HG02798 (cell line): ENCODE measurements around the gene UFD1.

Experiments used
- ATAC-seq: cut with Tn5 transposase; IDR thresholded peaks from one replicate; pipeline ENCODE4 v1.9.1; 2021; ENCODE audit warnings: mild to moderate bottlenecking; ENCODE audit not compliant: unreplicated experiment, poor library complexity

UFD1 gene

DNA sequence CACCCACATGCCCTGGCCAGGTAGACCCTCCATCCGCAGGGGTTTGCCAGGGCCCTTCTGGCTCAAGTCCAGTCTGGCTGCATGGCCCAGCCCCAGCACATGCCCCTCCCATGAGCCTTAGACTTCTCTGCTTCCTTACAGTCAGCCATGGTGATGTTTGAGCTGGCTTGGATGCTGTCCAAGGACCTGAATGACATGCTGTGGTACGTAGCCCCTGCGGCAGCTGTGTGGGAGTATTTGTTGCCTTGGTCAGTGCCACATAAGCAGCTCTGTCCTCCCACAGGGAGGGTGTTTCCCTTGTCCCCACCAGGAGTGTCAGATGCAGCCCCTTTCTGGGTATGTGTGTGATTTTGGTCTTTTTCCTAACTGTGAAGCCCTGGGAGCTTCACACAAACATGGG is 18.3 kb upstream of the UFD1 start:
- no peak for ATAC-seq

DNA sequence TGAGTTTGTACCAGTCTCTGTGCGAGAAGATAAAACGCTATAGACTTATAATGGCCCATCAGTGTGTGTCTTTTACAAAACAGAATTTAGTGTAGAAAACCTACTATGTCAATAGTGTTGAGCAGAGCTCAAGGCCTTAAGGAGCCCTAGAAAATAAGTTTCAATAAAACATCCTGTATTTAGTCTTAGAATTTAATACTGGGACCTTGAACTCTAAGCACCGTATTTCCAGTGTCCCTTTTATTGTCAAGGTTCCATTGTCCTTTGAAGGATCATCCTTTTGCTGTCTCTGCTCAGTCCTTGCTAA is 17.3 kb upstream of the UFD1 start:
- no peak for ATAC-seq

DNA sequence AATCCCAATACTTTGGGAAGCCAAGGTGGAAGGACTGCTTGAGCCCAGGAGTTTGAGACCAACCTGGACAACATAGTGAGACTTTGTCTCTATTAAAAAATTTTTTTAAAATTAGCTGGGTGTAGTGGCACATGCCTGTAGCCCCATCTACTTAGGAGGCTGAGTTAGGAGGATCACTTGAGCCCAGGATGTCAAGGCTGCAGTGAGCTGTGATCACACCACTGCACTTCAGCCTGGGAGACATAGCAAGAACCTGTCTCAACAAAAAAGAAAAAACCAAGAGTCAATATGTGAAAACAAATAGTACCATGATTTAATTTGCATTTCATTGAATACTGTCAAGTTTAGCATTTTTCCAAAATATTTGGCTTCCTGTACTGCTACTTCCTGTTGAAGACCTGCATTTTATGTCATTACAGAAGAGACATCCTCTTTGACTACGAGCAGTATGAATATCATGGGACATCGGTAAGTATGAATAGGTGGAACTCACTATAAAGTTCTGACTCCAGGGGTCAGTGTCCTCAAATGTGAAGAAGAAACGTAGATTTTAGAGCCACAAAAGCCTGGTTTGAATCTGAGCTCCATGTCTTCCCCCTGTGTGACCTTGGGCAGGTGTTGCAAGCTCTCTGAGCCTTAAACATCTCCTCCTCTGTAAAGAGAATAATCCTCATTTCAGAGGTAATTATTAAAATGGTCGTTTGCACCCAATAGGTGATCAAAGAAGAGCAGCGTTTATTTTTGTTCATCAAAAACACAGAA is 16.8 kb upstream of the UFD1 start:
- ATAC-seq: no peak

DNA sequence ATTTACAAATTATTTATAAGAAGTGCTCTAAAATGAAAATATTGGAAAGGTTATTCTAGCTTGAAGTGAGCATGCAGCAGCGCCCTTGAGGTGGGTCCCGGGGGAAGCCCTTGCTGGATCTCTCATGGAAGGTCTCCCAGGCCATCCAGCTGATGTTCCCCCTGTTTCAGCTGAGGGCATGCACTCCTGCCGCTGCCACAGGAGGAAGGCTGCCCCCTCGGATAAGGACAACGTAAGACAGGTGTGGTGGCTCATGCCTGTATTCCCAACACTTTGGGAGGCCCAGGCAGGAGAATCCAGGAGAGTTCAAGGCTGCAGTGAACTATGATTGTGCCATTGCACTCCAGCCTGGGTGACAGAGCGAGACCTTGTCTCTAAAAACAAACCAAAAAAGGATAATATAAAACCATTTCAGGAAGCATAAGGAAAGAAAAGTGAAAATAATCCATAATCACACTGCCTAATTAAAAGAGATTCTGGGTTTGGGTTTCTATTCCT is 15.7 kb upstream of the UFD1 start:
- ATAC-seq: no peak

DNA sequence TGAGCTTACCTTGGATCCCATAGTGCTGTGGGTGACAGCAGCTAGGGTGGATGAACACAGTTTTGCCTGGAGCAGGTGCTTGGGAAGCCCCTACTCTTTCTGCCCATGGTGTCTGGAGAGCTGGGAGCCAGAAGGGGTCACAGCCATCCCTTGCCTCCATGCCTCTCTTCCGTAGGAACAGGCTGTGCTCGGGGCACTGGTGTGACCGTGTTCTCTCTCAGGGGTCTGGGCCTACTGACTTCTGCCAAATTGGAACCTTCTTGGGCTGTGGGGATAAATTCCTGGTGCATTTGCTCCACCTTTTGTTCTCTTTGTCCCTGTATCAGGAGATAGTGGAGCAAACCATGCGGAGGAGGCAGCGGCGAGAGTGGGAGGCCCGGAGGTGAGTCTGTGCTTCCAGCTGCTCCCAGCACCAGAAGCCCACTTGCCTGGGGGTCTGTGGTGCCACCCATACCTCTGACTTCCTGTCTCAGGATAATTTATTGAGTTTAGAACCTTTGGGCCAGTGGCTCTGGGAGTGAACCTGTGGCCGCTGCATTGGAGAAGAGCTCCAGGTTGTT is 15.1 kb upstream of the UFD1 start:
- ATAC-seq: no peak

DNA sequence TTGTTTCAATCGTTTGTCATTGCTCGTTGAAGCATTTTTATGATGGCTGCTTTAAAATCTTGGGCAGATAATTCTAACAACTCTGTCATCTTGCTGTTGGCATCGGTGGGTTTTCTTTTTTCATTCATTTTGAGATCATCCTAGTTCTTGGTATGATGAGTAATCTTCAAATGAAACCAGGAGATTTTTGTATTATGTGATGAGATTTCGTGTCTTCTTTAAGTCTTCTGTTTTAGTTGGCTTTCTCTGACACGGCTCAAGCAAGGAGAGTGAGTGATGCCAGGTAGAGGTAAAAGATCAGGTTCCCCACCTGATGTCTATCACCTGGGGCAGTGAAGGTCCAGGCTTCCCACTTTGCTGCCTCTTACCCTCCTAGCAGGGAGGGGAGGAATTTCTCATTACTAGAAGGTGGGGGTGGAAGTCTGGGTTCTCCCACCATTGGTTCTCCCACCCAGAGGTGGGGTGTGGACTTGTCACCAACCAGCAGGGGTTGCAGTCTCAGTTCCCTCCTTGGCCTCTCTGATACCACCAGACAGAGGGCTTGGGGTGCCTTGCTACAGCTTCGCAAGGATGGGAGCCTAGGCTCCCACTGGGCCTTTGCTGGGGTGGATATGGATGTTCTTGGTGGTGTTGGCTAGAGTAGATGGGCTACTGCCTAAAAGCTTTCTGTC is 13.6 kb upstream of the UFD1 start:
- no peak for ATAC-seq

DNA sequence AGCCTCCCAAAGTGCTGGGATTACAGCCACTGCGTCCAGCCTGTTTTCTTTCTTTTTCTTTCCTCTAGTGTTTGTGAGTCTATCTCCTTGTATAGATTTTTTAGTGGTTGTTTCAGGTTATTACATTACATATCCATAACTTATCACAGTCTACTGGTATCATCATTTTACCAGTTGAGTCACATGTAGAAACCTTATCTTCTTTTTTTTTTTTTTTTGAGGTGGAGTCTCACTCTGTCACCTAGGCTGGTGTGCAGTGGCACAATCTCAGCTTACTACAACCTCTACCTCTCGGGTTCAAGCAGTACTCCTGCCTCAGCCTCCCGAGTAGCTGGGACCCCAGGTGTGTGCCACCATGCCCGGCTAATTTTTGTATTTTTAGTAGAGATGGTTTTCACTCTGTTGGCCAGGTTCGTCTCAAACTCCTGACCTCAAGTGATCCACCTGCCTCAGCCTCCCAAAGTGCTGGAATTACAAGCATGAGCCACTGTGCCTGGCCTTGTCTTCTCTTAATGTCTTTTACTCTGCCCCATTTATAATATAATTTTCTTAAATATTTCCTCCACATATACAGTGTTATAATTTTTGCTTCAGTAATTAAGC is 11.7 kb upstream of the UFD1 start:
- ATAC-seq: no peak

DNA sequence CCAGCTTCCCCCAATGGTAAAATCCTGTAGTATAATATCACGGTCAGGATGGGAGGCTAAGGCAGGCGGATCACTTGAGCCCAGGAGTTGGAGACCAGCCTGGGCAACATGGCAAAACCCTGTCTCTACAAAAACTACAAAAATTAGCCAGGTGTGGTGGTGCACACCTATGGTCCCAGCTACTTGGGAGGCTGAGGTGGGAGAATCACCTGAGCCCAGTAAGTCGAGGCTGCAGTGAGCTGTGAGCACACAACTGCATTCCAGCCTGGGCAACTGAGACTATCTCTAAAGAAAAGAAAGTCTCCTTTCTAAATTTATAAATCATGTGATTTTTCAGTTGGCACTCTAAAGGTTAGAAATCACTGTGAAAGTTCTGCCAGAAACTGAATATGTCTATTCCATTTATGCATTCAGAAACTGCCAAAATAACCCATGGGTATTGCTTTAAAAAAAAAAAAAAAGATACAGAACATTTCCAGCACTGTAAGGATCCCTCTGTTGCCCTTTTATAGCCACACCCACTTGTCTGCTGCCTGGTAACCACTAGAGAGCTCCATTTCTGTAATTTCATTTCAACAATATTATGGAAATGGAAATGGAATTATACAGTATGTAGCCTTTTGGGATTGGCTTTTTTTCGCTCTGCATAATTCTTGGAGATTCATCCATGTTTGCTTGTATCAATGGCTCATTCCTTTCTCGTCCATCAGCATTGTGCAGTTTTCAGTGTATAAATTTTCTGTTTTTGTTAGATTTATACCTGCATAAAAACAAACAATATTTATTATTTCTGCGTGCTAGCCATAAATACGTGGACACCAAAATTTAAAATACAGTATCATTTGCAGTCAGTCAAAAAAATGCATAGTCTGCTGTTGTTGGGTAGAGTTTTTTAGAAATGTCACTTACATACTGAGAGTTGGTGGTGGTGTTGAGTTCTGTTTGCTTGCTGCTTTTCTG is 10.2 kb upstream of the UFD1 start:
- no peak for ATAC-seq

DNA sequence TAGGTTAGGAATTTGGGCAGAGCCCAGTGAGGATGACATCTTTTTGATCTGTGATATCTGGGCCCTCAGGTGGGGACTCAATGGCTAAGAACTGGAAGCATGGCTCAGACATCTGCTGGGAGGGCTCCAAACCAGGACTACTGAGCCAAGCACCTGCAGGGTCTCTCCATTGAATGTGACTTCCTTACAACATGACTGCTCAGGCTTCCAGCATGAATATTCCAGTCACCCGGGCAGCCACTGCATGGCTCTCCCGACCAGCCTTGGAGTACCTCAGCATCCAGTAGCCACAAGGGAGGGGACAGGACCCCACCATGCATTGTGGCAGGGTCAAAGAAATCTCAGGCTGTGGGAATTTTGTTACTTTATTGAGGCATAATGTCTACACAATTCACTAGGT is 9.3 kb upstream of the UFD1 start:
- ATAC-seq: no peak

DNA sequence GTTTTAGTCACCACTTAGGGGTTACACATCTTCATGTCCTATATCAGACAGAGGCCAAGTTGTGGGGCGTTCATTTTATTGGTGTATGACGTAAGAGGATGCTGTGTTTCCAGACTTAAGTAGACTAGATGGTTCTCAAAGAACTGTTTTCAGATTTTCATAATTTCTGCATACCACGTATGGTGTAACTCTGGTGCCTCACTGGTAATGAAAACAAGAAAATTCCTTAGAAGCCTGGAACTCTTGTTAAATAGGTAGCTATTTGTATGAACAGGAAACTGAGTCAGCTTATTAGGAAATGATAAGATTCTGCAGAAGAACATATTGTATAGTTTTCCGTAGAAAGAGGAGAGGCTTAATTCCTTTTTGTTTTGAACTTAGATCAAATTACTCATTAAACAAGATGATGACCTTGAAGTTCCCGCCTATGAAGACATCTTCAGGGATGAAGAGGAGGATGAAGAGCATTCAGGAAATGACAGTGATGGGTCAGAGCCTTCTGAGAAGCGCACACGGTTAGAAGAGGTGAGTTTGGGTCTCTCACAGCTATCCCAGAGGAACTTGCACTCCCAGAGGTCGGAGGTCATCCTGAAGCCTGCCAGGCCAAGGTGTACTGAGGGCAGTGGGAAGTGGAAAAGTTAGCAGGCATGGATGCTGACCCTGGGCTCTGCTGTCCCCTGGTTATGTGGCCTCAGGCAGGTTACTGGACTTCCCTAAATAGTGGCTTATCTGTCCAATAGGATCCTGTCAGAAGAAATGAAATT is 4.7 kb upstream of the UFD1 start:
- no peak for ATAC-seq

DNA sequence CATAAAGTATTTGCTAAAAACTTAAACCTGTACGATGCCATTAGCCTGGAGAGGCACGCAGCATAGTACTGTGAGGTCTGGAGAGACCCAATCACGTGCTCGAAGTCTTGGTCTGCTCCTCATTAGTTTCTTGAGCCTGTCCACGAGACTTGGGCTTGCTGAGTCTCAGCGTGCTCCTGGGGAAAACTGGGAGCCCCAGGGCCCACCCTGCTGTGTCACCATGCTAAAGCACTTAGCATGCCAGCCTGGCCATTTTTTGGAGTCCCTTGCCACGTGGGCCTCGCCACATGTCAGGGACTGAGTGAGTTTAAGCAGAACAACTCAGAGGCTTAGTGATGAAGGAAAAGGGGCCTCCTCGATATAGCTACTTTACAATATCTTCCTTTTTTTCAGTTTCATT is 3.3 kb upstream of the UFD1 start:
- no peak for ATAC-seq

DNA sequence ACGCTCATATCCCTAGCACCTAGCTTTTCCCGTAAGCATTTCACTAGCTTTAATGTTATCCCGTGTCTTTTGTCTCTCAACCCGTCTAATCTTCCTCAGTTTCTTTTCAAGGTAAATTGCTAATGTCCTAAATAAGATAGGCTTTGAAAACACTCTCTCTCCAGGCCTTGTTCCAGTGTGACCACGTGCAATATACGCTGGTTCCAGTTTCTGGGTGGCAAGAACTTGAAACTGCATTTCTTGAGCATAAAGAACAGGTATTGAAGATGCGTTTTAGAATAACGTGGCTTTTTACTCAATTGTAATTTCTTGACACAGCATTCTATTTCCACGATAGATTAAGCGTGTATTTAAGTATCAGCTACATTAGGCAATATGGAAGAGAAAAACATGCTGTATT is 1.8 kb upstream of the UFD1 start:
- ATAC-seq: no peak

DNA sequence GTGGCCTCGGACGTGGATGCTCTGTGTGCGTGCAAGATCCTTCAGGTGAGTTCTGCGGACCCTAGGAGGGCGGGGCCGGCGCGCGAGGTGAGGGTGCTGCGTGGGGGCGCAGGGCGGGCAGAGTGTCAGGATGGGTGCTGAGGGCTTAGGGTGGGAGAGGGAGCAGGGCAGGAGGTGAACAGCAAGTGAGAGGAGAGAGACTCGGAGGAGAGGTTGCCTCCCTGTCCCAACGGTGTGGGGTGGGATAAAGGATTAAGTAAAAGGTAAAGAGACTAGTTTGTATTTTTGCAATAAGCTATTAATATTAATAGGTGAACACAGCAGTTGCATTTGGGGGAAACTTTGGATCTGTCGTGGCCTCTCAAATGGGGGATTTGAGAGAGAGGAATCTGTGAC is 1.2 kb upstream of the UFD1 start:
- peak; percentile 1 for ATAC-seq

DNA sequence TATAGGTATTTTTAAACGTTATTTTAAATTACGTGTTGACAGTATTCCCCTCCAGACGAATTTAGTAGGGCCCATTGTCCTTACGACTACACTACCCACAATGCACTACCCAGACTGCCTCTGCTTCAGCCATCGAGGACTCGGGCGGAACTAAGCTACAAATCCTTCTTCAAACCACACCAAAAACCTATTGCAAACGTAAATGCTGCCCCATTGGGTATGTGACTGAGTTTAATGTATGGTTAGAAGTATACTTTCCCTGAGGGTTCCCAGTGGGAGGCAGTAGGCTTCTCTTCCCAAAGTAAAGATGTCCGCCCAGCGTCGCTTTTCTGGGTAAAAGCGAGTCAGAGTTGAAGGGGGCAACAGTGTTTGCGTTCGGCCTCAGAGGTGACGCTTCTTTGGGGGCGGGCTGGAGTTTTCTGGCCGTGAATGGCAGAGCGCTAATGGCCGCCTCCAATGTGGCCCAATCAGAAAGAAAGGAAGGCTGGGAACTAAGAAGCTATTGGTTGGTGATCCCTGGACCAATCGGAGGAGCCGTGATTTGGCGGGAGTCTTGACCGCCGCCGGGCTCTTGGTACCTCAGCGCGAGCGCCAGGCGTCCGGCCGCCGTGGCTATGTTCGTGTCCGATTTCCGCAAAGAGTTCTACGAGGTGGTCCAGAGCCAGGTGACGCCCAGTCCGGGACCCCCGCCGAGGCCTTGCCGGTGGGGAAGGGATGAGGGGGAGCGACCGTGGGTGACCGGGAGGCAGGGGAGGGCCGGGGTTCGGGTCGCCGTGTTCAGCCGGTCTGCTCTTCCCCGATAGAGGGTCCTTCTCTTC is 571 bp upstream of the UFD1 start, which contains the start of gene CDC45:
CDC45 (plus strand) TSS at position 566 of the 818 bp plus-strand sequence; CDS start at position 615, 49 bp downstream.
- ATAC-seq: peak; percentile 91

DNA sequence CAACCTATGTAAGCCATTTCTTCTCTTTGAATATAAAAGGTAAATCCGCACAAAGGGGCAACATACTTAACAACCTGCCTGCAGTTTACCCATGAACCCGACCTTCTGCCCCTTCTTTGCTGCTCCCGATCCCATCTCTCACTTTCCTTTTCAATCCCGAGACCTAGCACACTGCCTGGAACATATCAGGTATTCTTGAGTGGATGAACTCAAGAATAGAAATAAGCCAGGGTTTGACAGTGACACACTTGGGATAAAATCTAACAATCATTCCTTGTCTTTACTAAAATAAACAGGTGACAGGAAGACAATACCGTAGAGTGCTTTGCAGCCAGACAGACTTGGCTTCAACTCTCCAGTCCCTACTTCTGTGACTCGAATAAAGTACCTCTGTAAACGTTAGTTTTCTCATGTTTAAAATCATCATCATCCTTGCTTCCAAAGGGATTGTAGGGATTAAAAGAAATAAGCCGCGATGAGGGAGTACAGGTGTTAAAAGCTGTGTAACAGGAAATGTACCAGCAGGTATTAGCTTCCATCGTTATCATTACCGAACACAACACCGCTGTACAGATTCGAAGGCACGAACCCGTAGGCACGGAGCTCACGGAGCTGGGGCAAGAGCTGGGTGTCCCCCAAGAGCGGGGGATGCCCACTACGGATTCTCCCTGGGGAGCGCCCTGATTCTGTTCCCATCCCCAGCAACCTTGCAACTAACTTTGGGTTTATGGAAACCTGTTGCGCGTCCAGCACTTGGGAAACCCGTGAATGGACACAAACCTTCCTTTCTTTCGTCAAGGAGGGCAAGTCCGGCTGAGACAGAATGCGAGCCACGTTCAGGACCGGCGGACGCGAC is 720 bp downstream of the UFD1 start:
- no peak for ATAC-seq

DNA sequence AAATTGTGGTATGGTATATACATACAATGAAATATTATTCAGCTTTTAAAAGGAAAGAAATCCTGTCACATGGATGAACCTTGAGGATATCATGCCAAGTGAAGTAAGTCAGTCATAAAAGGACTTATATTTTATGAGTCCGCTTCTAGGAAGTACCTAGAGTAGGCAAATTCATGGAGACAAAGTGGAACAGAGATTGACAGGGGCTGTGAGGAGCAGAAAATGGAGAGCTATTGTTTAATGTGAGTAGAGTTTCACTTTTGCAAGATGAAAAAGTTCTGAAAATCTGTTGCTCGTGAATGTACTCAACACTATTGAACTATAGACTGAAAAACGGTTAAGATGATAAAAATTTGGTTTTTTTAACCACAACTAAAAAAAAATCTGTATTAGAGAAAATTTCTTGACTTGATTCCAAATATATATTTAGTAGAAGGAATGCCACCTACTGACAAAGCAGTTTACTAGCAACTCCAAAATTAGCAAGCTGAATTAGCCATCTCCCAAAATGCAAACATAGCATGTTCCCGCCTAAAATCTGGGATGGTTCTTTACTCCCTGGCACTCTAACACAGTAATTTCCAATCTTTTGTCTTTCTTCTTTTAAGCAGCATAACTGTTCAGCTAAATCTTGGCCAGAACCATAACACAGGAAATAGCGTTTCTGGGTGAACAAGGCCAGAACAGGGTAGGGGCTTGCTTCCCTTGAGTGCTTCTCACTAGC is 1.5 kb downstream of the UFD1 start:
- ATAC-seq: no peak

DNA sequence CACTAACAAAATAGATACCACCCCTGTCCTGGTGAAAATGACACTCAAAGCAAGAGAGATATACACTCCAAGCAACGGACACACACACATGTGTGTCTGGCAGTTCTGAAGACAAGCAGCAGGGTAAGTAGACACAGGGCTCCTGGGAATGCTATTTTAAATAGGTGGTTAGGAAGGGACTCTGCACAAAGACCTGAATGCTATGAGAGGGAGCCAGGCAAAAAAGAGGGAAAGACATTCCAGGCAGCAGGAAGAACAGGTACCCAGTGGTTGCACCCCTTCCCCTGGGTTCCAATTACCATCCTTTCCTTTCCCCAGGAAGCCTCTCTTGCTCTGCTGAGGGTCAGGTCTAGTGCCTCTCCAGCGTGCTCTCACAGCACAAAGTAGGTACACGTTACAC is 3.0 kb downstream of the UFD1 start:
- ATAC-seq: no peak
